ENCODE data around the gene DOP1A. TPM values are rescaled to one million over a fixed set of nuclear protein-coding genes. Genes with fewer than 3 reads are reported as not detected.

Gene DOP1A
- total RNA-seq, 1 donor from 2014 or later: 61.9 TPM

DNA sequence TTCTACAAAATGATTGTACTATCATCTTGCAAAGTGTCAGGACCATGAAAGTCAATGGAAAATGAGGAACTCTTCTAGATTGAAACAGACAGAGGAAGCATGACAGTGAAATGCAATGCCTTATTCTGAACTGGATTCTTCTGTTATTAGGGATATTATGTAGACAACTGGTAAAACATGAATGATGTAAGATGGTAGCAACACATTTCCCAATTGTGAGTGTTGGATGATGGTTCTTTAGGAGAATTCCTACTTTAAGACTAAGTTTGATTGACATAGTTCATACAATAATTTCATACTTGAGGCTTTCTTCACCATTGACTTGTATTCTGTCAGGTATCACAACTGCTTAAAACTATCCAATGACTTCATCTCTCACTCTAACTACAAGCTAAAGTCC is 6.3 kb upstream of the DOP1A start:
- no peak for DNase-seq (ENCODE audit: low spot score)
- Histone ChIP-seq H3K27me3 (no peaks in the 10 kb centered on the region), H3F3A (ENCODE audit: low read depth) (peaks cover 25% of the 10 kb centered on the region), H3K9ac (no peak overlapping the region), H3K4me1 (peaks cover 22% of the 10 kb centered on the region), H3K27ac (no peak overlapping the region), H3K36me3 (peaks cover 18% of the 10 kb centered on the region), H3K79me2 (ENCODE audit: low read depth) (peaks cover 93% of the 10 kb centered on the region), H4K20me1 (ENCODE audit: low read depth) (peaks cover 10% of the 10 kb centered on the region), H2AFZ (replicated peaks) (no peak overlapping the region), H3K9me3 (ENCODE audit: low read depth) (no peaks in the 10 kb centered on the region), H3K4me3 (no peak overlapping the region), H3K4me2 (no peak overlapping the region)
- peaks cover 34% of the 10 kb centered on the region for H3K4me1 Mint-ChIP-seq
- TF ChIP-seq, protein P1, sequence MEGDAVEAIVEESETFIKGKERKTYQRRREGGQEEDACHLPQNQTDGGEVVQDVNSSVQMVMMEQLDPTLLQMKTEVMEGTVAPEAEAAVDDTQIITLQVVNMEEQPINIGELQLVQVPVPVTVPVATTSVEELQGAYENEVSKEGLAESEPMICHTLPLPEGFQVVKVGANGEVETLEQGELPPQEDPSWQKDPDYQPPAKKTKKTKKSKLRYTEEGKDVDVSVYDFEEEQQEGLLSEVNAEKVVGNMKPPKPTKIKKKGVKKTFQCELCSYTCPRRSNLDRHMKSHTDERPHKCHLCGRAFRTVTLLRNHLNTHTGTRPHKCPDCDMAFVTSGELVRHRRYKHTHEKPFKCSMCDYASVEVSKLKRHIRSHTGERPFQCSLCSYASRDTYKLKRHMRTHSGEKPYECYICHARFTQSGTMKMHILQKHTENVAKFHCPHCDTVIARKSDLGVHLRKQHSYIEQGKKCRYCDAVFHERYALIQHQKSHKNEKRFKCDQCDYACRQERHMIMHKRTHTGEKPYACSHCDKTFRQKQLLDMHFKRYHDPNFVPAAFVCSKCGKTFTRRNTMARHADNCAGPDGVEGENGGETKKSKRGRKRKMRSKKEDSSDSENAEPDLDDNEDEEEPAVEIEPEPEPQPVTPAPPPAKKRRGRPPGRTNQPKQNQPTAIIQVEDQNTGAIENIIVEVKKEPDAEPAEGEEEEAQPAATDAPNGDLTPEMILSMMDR (IDR thresholded peaks at IDR 0.05): no peak
- TF ChIP-seq EZH2 (IDR thresholded peaks at IDR 0.05) (no peak), EZH2phosphoT487 (IDR thresholded peaks at IDR 0.05) (no peak)
- H3K36me3 Mint-ChIP-seq: peaks cover 39% of the 10 kb centered on the region
- H3K27me3 Mint-ChIP-seq (ENCODE audit: insufficient read depth, low read depth): no peaks in the 10 kb centered on the region
- no peaks in the 10 kb centered on the region for H3K9me3 Mint-ChIP-seq
- no peak overlapping the region for H3K27ac Mint-ChIP-seq
- no peak overlapping the region for H3K4me3 Mint-ChIP-seq

DNA sequence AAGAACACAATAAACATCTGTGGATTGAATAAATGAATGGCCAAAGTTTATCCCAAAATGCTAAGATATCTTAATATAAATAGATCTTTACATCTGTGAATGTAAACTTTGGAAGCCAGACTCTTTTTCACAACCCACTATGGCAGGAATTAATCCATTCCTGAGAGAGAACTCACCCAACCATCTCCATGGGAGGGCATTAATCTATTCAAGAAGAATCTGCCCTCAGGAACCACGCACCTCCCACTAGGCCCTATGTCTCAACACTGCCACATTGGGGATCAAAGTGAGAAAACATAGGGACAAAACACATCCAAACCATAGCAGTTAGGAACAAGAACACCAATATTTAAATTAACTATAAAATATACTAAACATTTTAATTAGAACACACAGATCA is 5.2 kb upstream of the DOP1A start:
- Histone ChIP-seq H3K9me3 (ENCODE audit: low read depth) (no peaks in the 10 kb centered on the region), H3K27ac (no peak overlapping the region), H3K9ac (no peak overlapping the region), H3K4me2 (peak overlapping the region; percentile 88), H4K20me1 (ENCODE audit: low read depth) (peaks cover 10% of the 10 kb centered on the region), H3K79me2 (ENCODE audit: low read depth) (peaks cover 82% of the 10 kb centered on the region), H3K4me1 (peaks cover 22% of the 10 kb centered on the region), H2AFZ (replicated peaks) (no peak overlapping the region), H3F3A (ENCODE audit: low read depth) (peaks cover 17% of the 10 kb centered on the region), H3K36me3 (peaks cover 9% of the 10 kb centered on the region), H3K27me3 (no peaks in the 10 kb centered on the region), H3K4me3 (peak overlapping the region; percentile 20)
- Mint-ChIP-seq H3K4me3 (no peak overlapping the region), H3K36me3 (peaks cover 31% of the 10 kb centered on the region), H3K9me3 (no peaks in the 10 kb centered on the region), H3K27ac (no peak overlapping the region), H3K4me1 (peaks cover 26% of the 10 kb centered on the region), H3K27me3 (ENCODE audit: insufficient read depth, low read depth) (no peaks in the 10 kb centered on the region)
- TF ChIP-seq, protein P1 (IDR thresholded peaks at IDR 0.05): no peak
- TF ChIP-seq EZH2 (IDR thresholded peaks at IDR 0.05) (no peak), EZH2phosphoT487 (IDR thresholded peaks at IDR 0.05) (no peak)
- peak; percentile 66 for DNase-seq (ENCODE audit: low spot score)

DNA sequence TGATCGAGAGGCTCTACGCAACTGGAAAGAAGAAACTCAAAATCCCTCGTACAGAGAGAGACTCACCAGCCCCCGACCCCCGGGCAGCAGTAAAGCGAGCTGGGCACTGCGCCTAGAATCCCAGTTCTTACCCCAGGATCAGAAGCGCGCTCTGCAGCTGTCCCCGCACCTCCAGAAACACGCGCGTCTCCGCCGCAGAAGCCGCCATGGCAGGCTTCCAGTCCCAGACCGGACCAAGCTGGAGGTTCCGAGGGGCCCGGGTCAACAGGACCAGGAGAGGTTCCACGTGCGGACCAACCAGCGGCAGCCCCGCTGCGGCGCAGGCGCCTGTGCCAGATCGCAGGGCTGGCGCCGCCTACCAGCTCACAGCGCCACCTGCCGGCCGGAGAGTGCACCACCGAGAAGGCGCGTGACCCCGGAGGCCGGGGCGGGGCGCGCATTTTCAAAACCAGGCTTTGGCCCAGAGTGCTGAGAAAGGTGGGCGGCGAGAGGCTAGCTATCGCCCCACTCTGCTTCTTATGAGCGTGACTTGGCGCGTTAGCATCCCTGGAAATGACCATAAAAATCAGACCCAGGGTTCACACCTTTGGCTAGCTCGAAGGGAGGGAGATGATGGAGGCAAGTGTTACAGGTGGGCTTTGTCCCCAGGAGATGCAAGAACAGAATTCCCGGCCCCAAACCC is 1.8 kb upstream of the DOP1A start, which contains the start of gene UBE3D:
Gene UBE3D, minus strand, starts transcription at position 331 of the 682 bp plus-strand sequence. Its CDS starts 123 bp downstream, at position 208.
- Histone ChIP-seq H3K27me3 (no peaks in the 10 kb centered on the region), H4K20me1 (ENCODE audit: low read depth) (peaks cover 5% of the 10 kb centered on the region), H3K27ac (peak within 1 kb of the TSS; percentile 44), H3K4me1 (peaks cover 44% of the 10 kb centered on the region), H3K9ac (peak within 1 kb of the TSS; percentile 51), H2AFZ (replicated peaks) (peak within 1 kb of the TSS; percentile 97), H3K36me3 (peaks cover 6% of the 10 kb centered on the region), H3K79me2 (ENCODE audit: low read depth) (peaks cover 73% of the 10 kb centered on the region), H3F3A (ENCODE audit: low read depth) (peaks cover 32% of the 10 kb centered on the region), H3K9me3 (ENCODE audit: low read depth) (no peaks in the 10 kb centered on the region), H3K4me2 (peak within 1 kb of the TSS; percentile 88), H3K4me3 (peak within 1 kb of the TSS; percentile 92)
- Mint-ChIP-seq H3K9me3 (no peaks in the 10 kb centered on the region), H3K27me3 (ENCODE audit: insufficient read depth, low read depth) (no peaks in the 10 kb centered on the region), H3K4me1 (peaks cover 27% of the 10 kb centered on the region), H3K36me3 (peaks cover 15% of the 10 kb centered on the region), H3K27ac (peak within 1 kb of the TSS; percentile 54), H3K4me3 (peak within 1 kb of the TSS; percentile 95)
- DNase-seq (ENCODE audit: low spot score): peak; percentile 95
- TF ChIP-seq, protein P1 (IDR thresholded peaks at IDR 0.05): peak; percentile 98
- TF ChIP-seq EZH2phosphoT487 (IDR thresholded peaks at IDR 0.05): no peak
